ENCODE results near the gene TMEM273.

DNA sequence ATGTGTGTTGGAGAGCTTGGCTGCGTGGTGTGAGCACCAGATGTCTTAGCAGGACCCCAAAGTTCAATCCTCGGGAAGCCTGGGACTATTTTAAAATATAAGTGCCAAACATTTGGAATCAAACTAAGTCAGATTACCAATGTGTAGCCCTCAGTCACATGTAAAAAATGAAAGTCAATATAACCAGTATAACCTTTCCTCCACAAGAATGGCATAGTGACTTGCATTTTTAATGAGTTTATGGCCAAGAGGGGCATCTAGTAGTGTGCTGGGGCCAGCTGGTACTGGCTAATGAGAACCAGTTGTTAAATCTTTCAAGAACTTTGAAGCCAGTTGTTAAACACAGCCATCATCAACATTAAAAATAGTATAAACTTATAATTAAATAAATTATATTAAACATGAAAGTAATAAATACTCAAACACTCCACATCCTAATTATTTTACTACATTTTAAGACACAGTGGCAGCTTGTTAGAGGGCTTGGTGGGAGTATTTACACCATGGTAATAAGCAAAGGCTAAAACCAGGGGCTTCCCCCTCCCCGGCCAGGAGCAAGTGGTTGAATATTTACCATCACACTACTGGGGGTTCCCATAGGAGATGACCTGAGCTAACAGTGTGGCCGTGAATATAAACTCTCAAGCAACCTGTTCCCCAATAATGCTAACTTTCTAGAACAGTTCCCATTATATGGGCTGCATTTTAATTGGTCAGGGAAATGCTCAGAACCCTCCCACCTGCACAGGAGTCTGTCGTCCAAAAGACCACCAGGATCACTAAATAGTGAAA lies 46.5 kb downstream of the TMEM273 start:
- TF ChIP-seq, protein P1, sequence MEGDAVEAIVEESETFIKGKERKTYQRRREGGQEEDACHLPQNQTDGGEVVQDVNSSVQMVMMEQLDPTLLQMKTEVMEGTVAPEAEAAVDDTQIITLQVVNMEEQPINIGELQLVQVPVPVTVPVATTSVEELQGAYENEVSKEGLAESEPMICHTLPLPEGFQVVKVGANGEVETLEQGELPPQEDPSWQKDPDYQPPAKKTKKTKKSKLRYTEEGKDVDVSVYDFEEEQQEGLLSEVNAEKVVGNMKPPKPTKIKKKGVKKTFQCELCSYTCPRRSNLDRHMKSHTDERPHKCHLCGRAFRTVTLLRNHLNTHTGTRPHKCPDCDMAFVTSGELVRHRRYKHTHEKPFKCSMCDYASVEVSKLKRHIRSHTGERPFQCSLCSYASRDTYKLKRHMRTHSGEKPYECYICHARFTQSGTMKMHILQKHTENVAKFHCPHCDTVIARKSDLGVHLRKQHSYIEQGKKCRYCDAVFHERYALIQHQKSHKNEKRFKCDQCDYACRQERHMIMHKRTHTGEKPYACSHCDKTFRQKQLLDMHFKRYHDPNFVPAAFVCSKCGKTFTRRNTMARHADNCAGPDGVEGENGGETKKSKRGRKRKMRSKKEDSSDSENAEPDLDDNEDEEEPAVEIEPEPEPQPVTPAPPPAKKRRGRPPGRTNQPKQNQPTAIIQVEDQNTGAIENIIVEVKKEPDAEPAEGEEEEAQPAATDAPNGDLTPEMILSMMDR (conservative IDR thresholded peaks at IDR 0.05 in 1 of 2, IDR thresholded peaks at IDR 0.05 in 1 of 2; ENCODE audit: extremely low read depth in 1 of 2, insufficient read depth in 1 of 2, low read depth in 1 of 2, low read length in 2 of 2): no peak
- TF ChIP-seq EZH2 (IDR thresholded peaks at IDR 0.05; ENCODE audit: borderline replicate concordance, low read length): no peak

All from mammary epithelial cell (primary cell).